Natural killer cell (primary cell): Measurements from ENCODE around the gene NRG3. TPM values are rescaled to one million over a fixed set of nuclear protein-coding genes. Genes with fewer than 3 reads are reported as not detected.

Experiments
- ATAC-seq, 3 donors: fragments of 150-1000 bp in 2 of 3; fragments of 200-7000 bp in 1 of 3; cut with Tn5 transposase; 1 replicate in 1 of 3; 2 replicates in 2 of 3; pipeline ENCODE4 v1.10.0; 2021; ENCODE audit warnings: mild to moderate bottlenecking in 2 of 3, moderate library complexity in 2 of 3
- DNase-seq, 2 donors: peaks; one replicate each; pipeline versions ENCODE4 v3.0.0 to v3.0.0-alpha.2; 2013 to 2021; ENCODE audit warnings: mixed read lengths in 1 of 2
- H3K27ac ChIP-seq: one replicate; pipeline ENCODE4 v1.5.1; 2013; ENCODE audit warnings: mild to moderate bottlenecking, low read length
- H3K27me3 ChIP-seq: one replicate; pipeline ENCODE4 v1.6.1; 2013; ENCODE audit warnings: low read length; ENCODE audit not compliant: control insufficient read depth, insufficient read depth
- H3K36me3 ChIP-seq: one replicate; pipeline ENCODE4 v1.6.1; 2013; ENCODE audit warnings: low read length; ENCODE audit not compliant: control insufficient read depth, insufficient read depth
- H3K4me1 ChIP-seq: one replicate; pipeline ENCODE4 v1.6.1; 2013; ENCODE audit warnings: low read length; ENCODE audit not compliant: control insufficient read depth, insufficient read depth
- H3K4me3 ChIP-seq: one replicate; pipeline ENCODE4 v1.5.1; 2013; ENCODE audit warnings: low read length
- H3K9me3 ChIP-seq: one replicate; pipeline ENCODE4 v1.6.1; 2013; ENCODE audit warnings: low read length; ENCODE audit not compliant: control insufficient read depth, insufficient read depth
- H3K27ac Mint-ChIP-seq, 2 donors: one replicate each; pipeline ENCODE4 v1.8.0; 2022; ENCODE audit warnings: mild to moderate bottlenecking in 2 of 2, mixed read lengths in 2 of 2, moderate library complexity in 1 of 2
- H3K27me3 Mint-ChIP-seq, 2 donors: one replicate each; pipeline ENCODE4 v1.8.0; 2022; ENCODE audit warnings: low read depth in 2 of 2, mixed read lengths in 2 of 2
- H3K36me3 Mint-ChIP-seq: one replicate; pipeline ENCODE4 v1.8.0; 2022; ENCODE audit warnings: mixed read lengths
- H3K4me1 Mint-ChIP-seq, 2 donors: one replicate each; pipeline ENCODE4 v1.8.0; 2022; ENCODE audit warnings: mixed read lengths in 2 of 2
- H3K4me3 Mint-ChIP-seq: one replicate; pipeline ENCODE4 v1.8.0; 2022; ENCODE audit warnings: mild to moderate bottlenecking, moderate library complexity, mixed read lengths
- H3K9me3 Mint-ChIP-seq, 2 donors: one replicate each; pipeline ENCODE4 v1.8.0; 2022; ENCODE audit warnings: mixed read lengths in 2 of 2
- CTCF ChIP-seq: fragments of 200-600 bp; IDR thresholded peaks from one replicate; pipeline ENCODE4 v1.8.0; 2022; ENCODE audit warnings: antibody characterized with exemption
- WGBS: methylation state at CpG from one replicate; pipeline ENCODE4 v1.1.7; 2013; ENCODE audit warnings: missing lambda C conversion rate; ENCODE audit not compliant: insufficient coverage; 5-methylcytosine and 5-hydroxymethylcytosine counted together
- intact Hi-C: fragments of 100-400 bp; cut with micrococcal nuclease; formaldehyde crosslinking; loops from one replicate; pipeline ENCODE4 v1.14.2; 2022
- total RNA-seq, 4 donors: library from RNA; stranded (reverse); fragments of 120-200 nt in 1 of 4; gene quantifications; one replicate each; pipeline versions ENCODE4 v1.2.3 to v1.2.4, GENCODE V29; 2013 to 2022

Gene NRG3
- total RNA-seq, 3 donors from 2014 or later (not counting 1 experiment from before 2014, with no cell fraction given): not detected

GRCh38 chr10:82889728-82890127 lies 1014.7 kb downstream of the NRG3 start:
- Mint-ChIP-seq H3K27me3 (no peaks in the 10 kb centered on the region), H3K4me1 (no peaks in the 10 kb centered on the region), H3K36me3 (peaks cover 8% of the 10 kb centered on the region), H3K9me3 (peaks cover 7 to 14% of the 10 kb centered on the region in 2 donors), H3K27ac (no peak overlapping the region), H3K4me3 (no peak overlapping the region)
- no peak overlapping the region for H3K27ac ChIP-seq
- H3K4me1 ChIP-seq: no peaks in the 10 kb centered on the region
- no peaks in the 10 kb centered on the region for H3K36me3 ChIP-seq
- no peaks in the 10 kb centered on the region for H3K9me3 ChIP-seq
- no peaks in the 10 kb centered on the region for H3K27me3 ChIP-seq
- H3K4me3 ChIP-seq: no peak overlapping the region
- ATAC-seq (no peak), DNase-seq (no peak)
- intact Hi-C loops: no loop called here
- TF ChIP-seq CTCF: no peak
- 46% methylated on average over 2 of the region's 2 CpGs for WGBS

DNA sequence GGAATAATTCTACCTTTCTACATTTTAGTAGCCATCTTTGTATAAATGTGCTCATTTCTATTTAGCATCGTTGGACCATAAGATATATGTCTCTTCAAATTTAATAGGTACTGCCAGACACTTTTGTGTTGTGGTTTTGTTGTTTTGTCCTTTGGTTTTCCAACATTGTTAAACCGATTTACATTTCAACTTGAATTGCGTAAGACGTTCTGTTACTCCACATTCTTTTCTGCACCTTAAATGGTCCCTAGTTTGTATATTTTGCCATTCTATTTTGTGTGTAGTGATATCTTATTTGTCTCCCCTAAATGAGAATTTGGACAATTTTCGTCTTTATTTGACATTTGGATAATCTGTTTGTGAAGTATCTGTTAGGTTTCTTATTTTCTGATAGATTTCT lies 1015.6 kb downstream of the NRG3 start:
- intact Hi-C loops: no loop called here
- Histone ChIP-seq H3K27ac (no peak overlapping the region), H3K36me3 (no peaks in the 10 kb centered on the region), H3K27me3 (no peaks in the 10 kb centered on the region), H3K4me1 (no peaks in the 10 kb centered on the region), H3K9me3 (peaks cover 2% of the 10 kb centered on the region), H3K4me3 (no peak overlapping the region)
- H3K4me3 Mint-ChIP-seq: no peak overlapping the region
- ATAC-seq: no peak
- no peak for TF ChIP-seq CTCF
- no peak overlapping the region for H3K27ac Mint-ChIP-seq
- DNase-seq: no peak
- peaks cover 7 to 14% of the 10 kb centered on the region in 2 donors for H3K9me3 Mint-ChIP-seq
- H3K27me3 Mint-ChIP-seq: no peaks in the 10 kb centered on the region
- H3K4me1 Mint-ChIP-seq: no peaks in the 10 kb centered on the region
- peaks cover 8% of the 10 kb centered on the region for H3K36me3 Mint-ChIP-seq
- no CpG with 5 or more reads among the region's 5 CpGs for WGBS

DNA sequence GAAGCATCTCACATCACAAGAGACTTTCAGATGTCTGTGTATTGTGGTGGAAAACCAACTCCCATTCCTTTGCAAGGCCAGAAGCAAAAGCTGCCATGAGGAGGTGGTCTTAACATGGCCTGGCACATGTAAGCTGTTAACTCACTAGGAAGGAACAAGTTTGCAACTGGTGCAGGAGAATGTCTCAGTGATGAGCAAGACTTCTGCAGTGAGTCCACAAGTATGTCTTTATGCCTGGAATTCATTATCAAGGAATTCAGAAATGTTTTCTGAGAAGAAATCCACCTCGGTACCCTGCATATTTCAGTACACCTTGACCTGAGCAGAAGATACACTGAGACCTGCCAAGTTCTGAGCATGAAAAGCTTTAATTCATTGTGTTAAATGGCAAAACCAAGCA lies 1033.1 kb downstream of the NRG3 start:
- H3K27me3 Mint-ChIP-seq: no peaks in the 10 kb centered on the region
- no peak overlapping the region for H3K4me3 Mint-ChIP-seq
- Histone ChIP-seq H3K36me3 (no peaks in the 10 kb centered on the region), H3K27me3 (no peaks in the 10 kb centered on the region), H3K4me3 (no peak overlapping the region), H3K27ac (no peak overlapping the region), H3K4me1 (no peaks in the 10 kb centered on the region), H3K9me3 (peaks cover 4% of the 10 kb centered on the region)
- intact Hi-C loops: no loop called here
- H3K36me3 Mint-ChIP-seq: no peaks in the 10 kb centered on the region
- TF ChIP-seq CTCF: no peak
- ATAC-seq: no peak
- 92% methylated on average over 1 of the region's 1 CpG for WGBS
- H3K9me3 Mint-ChIP-seq: peaks cover 8 to 11% of the 10 kb centered on the region in 2 donors
- no peaks in the 10 kb centered on the region for H3K4me1 Mint-ChIP-seq
- no peak overlapping the region for H3K27ac Mint-ChIP-seq
- DNase-seq: no peak

DNA sequence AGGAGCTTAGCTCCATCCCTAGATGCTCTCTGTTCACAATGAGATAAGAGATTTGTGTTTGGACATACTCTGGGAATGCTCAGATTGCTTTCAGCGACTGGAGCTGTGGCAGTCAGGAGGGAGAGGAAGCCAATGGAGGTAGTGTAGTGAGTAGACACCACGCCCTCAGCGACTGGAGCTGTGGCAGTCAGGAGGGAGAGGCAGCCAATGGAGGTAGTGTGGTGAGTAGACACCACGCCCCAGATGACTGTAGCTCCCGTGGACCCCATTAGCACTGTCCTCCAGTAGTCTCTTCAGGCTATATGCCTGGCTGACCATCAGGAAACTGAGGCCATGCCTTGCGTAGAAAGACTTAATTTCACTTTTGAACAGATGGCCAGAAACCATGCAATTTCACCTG lies 1033.8 kb downstream of the NRG3 start:
- no peaks in the 10 kb centered on the region for H3K27me3 ChIP-seq
- WGBS: 78% methylated on average over 6 of the region's 6 CpGs
- no peak overlapping the region for H3K4me3 ChIP-seq
- Mint-ChIP-seq H3K27ac (no peak overlapping the region), H3K4me1 (no peaks in the 10 kb centered on the region), H3K27me3 (no peaks in the 10 kb centered on the region), H3K9me3 (peaks cover 9 to 17% of the 10 kb centered on the region in 2 donors), H3K4me3 (no peak overlapping the region), H3K36me3 (no peaks in the 10 kb centered on the region)
- H3K9me3 ChIP-seq: peaks cover 4% of the 10 kb centered on the region
- no peak overlapping the region for H3K27ac ChIP-seq
- TF ChIP-seq CTCF: no peak
- H3K36me3 ChIP-seq: no peaks in the 10 kb centered on the region
- intact Hi-C loops: no loop called here
- H3K4me1 ChIP-seq: no peaks in the 10 kb centered on the region
- no peak for ATAC-seq
- DNase-seq: no peak
